ENCODE measurements around the gene ETNPPL.

DNA sequence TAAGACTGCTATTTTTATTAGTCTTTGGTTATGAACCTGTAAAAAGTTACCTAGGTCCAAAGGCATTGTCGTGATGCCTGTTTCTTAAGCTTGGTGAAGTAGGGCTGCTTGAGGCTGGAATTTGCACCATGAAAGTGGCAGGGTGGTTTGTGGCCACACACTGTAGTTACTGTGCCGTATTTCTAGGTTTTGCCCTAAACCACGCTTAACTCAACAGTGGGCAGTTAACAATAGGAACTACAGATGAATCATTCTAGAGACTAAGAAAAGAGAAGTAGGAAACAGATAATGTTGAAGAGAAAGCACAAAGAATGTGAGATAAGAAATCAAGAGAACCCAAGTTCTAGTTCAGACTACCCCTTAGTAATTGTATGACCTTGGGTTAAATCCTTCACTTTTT is 11.5 kb downstream of the ETNPPL start:
- TF ChIP-seq POLR2A (IDR thresholded peaks at IDR 0.05; ENCODE audit: low read length), result no peak
- TF ChIP-seq GATA1 (IDR thresholded peaks at IDR 0.05; ENCODE audit: low read depth, low read length), result no peak
